C4-2B (cell line): ENCODE measurements around the gene MRGPRF.

ENCODE experiments used
- H3K27ac ChIP-seq: fragments of 450-650 bp; 2 replicates; pipeline ENCODE4 v1.5.1; 2017
- ZFX ChIP-seq: fragments of 450-650 bp; IDR thresholded peaks from 2 replicates; pipeline ENCODE4 v1.6.1; 2017
- TF ChIP-seq, protein P1 (sequence below): fragments of 450-650 bp; conservative IDR thresholded peaks from 2 replicates; pipeline ENCODE4 v1.5.1; 2017; ENCODE audit warnings: mild to moderate bottlenecking

Gene MRGPRF

DNA sequence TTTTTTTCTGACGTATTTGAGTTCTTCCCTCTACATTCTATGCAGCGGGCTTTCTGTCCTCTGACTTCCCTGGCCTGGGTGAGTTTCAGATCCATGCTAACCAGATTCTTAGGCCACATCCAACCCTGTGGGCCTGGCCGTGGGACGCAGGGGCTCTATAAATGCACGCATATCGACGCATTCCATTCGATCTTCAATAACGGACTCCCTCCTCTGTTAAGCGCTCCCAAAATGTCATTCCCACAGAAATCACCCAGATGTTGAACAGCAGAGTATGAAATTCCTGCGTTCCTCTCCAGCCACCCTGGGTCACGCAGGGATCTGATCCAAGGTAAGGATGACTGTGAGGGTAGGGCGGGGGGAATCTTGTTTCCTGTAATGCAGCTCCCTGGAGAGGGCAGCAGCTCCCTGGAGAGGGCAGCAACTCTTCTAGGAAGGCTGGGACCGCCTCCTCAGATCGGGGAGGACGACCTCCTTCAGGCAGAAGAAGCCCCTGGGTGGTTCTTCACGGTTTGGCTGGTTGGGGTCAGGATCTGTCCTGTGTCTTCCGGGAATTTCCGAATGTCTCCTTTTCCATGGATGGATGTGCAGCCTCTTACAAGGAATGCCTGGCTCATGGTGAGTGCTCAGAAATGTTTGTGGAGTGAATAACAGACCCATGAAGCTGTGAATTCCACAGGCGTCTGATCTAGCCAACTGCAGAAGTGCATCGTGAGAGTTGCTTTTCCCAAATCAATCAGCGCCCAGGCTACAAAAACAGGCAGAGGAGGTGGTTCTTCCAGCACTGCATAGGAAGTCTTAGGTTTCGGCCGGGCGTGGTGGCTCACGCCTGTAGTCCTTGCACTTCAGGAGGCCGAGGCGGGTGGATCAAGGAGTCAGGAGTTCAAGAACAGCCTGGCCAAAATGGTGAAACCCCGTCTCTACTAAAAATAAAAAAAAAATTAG, 44.5 kb downstream of the MRGPRF start:
- H3K27ac ChIP-seq, result no peak overlapping the region
- TF ChIP-seq, protein P1, sequence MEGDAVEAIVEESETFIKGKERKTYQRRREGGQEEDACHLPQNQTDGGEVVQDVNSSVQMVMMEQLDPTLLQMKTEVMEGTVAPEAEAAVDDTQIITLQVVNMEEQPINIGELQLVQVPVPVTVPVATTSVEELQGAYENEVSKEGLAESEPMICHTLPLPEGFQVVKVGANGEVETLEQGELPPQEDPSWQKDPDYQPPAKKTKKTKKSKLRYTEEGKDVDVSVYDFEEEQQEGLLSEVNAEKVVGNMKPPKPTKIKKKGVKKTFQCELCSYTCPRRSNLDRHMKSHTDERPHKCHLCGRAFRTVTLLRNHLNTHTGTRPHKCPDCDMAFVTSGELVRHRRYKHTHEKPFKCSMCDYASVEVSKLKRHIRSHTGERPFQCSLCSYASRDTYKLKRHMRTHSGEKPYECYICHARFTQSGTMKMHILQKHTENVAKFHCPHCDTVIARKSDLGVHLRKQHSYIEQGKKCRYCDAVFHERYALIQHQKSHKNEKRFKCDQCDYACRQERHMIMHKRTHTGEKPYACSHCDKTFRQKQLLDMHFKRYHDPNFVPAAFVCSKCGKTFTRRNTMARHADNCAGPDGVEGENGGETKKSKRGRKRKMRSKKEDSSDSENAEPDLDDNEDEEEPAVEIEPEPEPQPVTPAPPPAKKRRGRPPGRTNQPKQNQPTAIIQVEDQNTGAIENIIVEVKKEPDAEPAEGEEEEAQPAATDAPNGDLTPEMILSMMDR, result no peak

DNA sequence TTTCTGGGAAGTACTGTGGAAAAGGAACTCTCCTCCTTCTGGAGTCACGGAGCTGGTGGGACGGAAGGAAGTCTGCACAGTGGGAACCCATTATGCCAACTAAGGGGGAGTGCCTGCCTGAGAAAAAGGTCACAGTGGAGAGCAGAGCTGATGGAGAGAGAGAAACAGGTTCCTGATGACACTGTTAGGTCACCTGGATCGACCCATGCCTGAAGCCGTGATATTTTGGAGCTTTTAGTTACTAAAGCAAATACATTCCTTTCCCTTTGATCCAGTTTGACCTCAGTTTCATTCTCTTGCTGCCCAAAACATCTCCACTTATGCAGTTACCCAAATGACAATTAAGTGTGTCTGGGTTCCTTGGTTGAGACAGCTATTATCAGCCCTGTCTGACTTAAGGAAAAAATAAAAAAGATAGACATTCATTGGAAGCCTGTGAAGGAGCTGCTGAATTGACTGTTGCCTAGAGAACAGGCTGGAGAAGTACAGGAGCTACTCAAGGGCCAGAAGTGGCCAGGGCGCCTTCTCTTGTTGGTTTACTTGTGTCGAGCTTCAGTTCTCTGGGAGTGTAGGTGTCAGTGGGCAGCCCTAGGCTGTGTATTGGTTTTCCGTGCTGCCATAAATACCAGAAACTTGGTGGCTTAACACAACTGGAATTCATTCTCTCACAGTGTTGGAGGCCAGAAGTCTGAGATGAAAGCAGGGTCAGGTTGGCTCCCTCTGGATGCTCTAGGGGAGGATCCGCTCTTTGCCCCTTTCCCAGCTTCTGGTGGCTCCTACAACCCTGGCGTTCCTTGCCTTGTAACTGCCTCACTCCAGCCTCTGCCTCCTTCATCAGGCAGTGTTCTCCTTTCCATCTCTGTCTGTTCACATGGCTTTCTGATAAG, 45.9 kb downstream of the MRGPRF start:
- H3K27ac ChIP-seq, result no peak overlapping the region
- TF ChIP-seq ZFX, result no peak
- TF ChIP-seq, protein P1, result no peak

DNA sequence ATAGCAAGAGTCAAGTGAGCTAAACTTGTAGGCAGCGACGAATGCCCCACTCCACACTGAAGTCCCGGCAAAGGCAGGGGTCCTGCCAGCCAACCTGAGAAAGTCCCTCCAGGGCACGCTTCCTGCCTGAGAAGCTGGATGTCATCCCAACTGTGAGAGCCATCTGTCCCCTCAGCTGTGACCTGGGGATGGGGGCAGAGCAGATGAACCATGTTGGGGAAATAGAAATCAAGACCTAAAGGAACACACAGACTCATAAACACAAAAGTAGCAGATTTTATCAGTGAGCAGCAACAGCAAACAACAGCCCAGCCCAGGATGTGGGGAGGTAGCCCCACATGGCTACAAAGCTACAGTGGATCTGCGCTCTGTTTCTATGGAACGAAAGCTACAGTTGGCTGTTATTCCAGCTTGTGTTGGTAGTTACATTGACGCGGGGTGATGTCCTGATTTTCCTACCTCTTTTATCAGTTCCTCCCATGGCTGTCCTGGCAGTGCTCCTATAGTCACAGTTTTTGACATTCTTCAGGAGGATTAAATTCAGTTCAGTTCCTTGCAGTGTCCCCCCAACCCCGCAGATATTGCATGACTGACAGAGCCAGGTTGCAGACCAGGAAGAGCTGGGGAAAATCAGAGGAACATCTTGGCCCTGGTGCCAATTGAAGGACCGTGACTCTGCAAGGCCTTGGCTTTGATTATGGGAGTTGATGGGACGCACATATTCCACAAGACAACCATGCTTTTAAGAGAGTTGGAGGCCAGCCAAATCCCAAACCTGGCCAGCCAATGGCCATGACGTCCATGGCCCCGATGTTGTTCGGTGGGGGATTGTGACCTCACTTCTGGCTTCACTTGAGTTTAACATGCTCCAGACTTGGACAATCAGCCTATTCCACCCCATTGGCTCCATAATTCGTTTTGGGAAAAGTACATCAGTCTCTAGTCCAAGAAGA, 46.9 kb downstream of the MRGPRF start:
- no peak for TF ChIP-seq ZFX
- TF ChIP-seq, protein P1, result no peak
- no peak overlapping the region for H3K27ac ChIP-seq

DNA sequence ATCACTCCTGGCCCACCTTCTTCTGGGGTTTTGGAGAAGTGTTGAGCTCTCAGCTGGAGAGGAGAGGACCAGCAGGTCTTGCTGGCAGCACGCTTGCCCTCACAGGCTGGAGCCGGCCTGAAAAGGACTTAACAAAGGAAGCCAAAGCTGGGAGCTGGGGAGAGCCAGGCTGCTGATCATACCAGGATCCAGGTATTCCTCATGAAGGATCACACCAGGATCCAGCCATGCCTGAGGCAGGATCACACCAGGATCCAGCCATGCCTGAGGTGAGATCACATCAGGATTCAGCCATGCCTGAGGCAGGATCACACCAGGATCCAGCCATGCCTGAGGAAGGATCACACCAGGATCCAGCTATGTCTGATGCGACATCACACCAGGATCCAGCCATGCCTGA, 49.3 kb downstream of the MRGPRF start:
- no peak for TF ChIP-seq ZFX
- TF ChIP-seq, protein P1, result no peak
- H3K27ac ChIP-seq, result no peak overlapping the region

DNA sequence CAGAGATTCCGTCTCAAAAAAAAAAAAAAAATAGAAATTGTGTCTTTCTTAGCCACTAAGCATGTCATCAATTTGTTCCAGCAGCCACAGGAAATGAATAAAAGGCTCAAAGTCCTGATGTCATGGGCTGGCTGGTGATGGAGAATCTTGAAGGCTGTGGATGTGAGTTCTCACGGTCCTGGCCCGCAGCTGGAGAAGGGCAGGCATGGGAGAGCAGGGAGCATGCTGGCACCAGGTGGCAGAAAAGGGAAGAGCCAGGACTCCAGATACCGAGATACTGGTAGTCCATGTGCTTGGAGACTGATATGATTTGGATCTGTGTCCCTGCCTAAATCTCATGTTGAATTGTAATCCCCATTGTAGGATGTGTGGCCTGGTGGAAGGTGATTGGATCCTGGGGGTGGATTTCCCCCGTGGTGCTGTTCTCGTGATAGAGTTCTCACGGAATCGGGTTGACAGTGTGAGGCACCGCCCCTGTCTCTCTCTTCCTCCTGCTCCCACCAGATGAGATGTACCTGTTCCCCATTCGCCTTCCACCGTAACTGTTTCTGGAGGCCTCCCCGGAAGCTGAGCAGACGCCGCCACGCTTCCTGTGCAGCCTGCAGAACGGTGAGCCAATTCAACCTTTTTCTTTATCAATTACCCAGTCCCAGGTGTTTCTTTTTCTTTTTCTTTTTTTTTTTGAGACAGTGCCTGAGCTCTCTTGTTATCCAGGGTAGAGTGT, 50.4 kb downstream of the MRGPRF start:
- no peak overlapping the region for H3K27ac ChIP-seq
- TF ChIP-seq, protein P1, result no peak
- TF ChIP-seq ZFX, result no peak

DNA sequence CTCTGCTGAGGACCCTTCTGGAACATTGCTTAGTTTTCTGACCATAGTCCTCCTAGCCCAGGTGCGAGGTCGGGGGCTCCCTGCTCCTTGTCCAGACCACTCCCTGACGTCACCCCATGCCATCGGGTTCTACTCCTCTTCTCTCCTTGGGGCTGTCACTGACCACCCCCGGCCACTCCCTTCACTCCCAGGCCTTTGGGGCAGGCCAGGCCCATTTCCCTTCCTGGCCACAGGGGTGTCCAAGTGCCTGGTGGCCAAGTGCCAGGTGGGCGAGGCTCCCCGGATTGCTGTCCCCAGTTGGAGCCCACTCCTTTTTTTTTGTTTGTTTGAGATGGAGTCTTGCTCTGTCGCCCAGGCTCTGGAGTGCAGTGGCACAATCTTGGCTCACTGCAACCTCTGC, 51.8 kb downstream of the MRGPRF start:
- H3K27ac ChIP-seq, result no peak overlapping the region
- TF ChIP-seq ZFX, result no peak
- TF ChIP-seq, protein P1, result no peak
